Cardiac fibroblast (primary cell): Measurements from ENCODE around the gene SH3BP5.

ENCODE experiments used
- DNase-seq, 2 donors: peaks; one replicate each; pipeline versions ENCODE4 v3.0.0 to v3.0.0-alpha.2; 2010; ENCODE audit warnings: low read depth in 2 of 2
- H3K4me3 ChIP-seq, 2 donors: replicated peaks in 1 of 2; 1 replicate in 1 of 2; 2 replicates in 1 of 2; pipeline ENCODE4 v1.5.1; 2011; ENCODE audit warnings: low read depth in 2 of 2, low read length in 2 of 2, mild to moderate bottlenecking in 2 of 2, moderate library complexity in 1 of 2
- CTCF ChIP-seq: IDR thresholded peaks from one replicate; pipeline ENCODE4 v1.5.1; 2011; ENCODE audit warnings: low read depth, mild to moderate bottlenecking, low read length, inconsistent platforms

The SH3BP5 gene

GRCh38 chr3:15243822-15244482, 88.4 kb downstream of the SH3BP5 start:
- DNase-seq: no peak
- TF ChIP-seq CTCF: no peak
- no peak overlapping the region for H3K4me3 ChIP-seq

GRCh38 chr3:15241341-15241740, 91.0 kb downstream of the SH3BP5 start:
- peak; percentile 26 for TF ChIP-seq CTCF
- H3K4me3 ChIP-seq: no peak overlapping the region
- peak; percentile 9 to 26 for DNase-seq

GRCh38 chr3:15229262-15229661, 103.1 kb downstream of the SH3BP5 start:
- no peak for TF ChIP-seq CTCF
- H3K4me3 ChIP-seq: no peak overlapping the region
- DNase-seq: no peak

DNA sequence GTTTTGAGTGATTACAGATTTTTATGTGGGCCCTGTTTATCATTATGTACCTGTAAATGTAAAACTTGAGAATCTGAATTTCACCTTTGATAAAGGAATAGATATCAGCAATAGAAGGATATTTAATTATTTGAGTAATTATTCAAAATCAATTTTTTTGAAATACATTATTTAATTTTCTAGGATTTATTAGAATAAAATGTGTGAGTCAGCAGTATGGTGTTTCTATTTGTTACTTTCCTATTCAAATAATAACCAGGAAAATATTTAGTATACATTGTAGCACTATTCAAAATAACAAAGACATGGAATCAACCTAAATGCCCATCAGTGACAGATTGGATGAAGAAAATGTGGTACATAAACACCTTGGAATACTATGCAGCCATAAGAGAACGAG, 104.2 kb downstream of the SH3BP5 start:
- DNase-seq: no peak
- no peak overlapping the region for H3K4me3 ChIP-seq
- no peak for TF ChIP-seq CTCF

- DNase-seq: no peak
- no peak overlapping the region for H3K4me3 ChIP-seq
Measured at GRCh38 chr3:15223685-15224572, 108.5 kb downstream of the SH3BP5 start.

GRCh38 chr3:15221574-15222217, 110.7 kb downstream of the SH3BP5 start:
- H3K4me3 ChIP-seq: no peak overlapping the region
- TF ChIP-seq CTCF: no peak
- no peak for DNase-seq

More at GRCh38 chr3:15223685-15224572, 108.5 kb downstream of the SH3BP5 start:
- TF ChIP-seq CTCF: no peak
